ENCODE measurements around the gene UBE2N.

The UBE2N gene

GRCh38 chr12:93453633-93454032 is 11.9 kb upstream of the UBE2N start:
- Histone ChIP-seq H3K4me3 (ENCODE audit: insufficient read depth, low read length, poor library complexity, severe bottlenecking) (no peak overlapping the region), H3K9me2 (replicated peaks; ENCODE audit: insufficient read depth, low read length) (no peaks in the 10 kb centered on the region), H4K20me1 (ENCODE audit: low read depth, low read length) (no peaks in the 10 kb centered on the region), H3K27me3 (ENCODE audit: low read length) (no peaks in the 10 kb centered on the region), H3K9me3 (ENCODE audit: insufficient read depth, low read length) (no peaks in the 10 kb centered on the region), H3K4me2 (ENCODE audit: low read depth, low read length, poor library complexity, severe bottlenecking) (no peak overlapping the region), H3K9ac (ENCODE audit: low read length) (no peak overlapping the region), H3K79me2 (ENCODE audit: insufficient read depth, low read length) (no peaks in the 10 kb centered on the region), H3K36me3 (ENCODE audit: low read length) (no peaks in the 10 kb centered on the region), H3K27ac (ENCODE audit: low read depth, low read length) (no peak overlapping the region), H3F3A (ENCODE audit: insufficient read depth) (no peaks in the 10 kb centered on the region), H2AFZ (ENCODE audit: low read depth, low read length, severe bottlenecking) (no peak overlapping the region)
- TF ChIP-seq, protein P1, sequence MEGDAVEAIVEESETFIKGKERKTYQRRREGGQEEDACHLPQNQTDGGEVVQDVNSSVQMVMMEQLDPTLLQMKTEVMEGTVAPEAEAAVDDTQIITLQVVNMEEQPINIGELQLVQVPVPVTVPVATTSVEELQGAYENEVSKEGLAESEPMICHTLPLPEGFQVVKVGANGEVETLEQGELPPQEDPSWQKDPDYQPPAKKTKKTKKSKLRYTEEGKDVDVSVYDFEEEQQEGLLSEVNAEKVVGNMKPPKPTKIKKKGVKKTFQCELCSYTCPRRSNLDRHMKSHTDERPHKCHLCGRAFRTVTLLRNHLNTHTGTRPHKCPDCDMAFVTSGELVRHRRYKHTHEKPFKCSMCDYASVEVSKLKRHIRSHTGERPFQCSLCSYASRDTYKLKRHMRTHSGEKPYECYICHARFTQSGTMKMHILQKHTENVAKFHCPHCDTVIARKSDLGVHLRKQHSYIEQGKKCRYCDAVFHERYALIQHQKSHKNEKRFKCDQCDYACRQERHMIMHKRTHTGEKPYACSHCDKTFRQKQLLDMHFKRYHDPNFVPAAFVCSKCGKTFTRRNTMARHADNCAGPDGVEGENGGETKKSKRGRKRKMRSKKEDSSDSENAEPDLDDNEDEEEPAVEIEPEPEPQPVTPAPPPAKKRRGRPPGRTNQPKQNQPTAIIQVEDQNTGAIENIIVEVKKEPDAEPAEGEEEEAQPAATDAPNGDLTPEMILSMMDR (IDR thresholded peaks at IDR 0.05; ENCODE audit: insufficient read depth, low read length, poor library complexity, severe bottlenecking) = no peak
- TF ChIP-seq EZH2phosphoT487 (conservative IDR thresholded peaks at IDR 0.05; ENCODE audit: low read length) = no peak

GRCh38 chr12:93451423-93452158 is 9.8 kb upstream of the UBE2N start:
- Histone ChIP-seq H3K4me2 (ENCODE audit: low read depth, low read length, poor library complexity, severe bottlenecking) (no peak overlapping the region), H2AFZ (ENCODE audit: low read depth, low read length, severe bottlenecking) (no peak overlapping the region), H3K9me3 (ENCODE audit: insufficient read depth, low read length) (no peaks in the 10 kb centered on the region)

GRCh38 chr12:93449277-93449676 is 7.5 kb upstream of the UBE2N start:
- H3K27me3 ChIP-seq (ENCODE audit: low read length) = no peaks in the 10 kb centered on the region
- H3K4me2 ChIP-seq (ENCODE audit: low read depth, low read length, poor library complexity, severe bottlenecking) = no peak overlapping the region
- no peak overlapping the region for H2AFZ ChIP-seq (ENCODE audit: low read depth, low read length, severe bottlenecking)
- H3K4me3 ChIP-seq (ENCODE audit: insufficient read depth, low read length, poor library complexity, severe bottlenecking) = no peak overlapping the region
- no peak overlapping the region for H3K27ac ChIP-seq (ENCODE audit: low read depth, low read length)
- TF ChIP-seq, protein P1 (IDR thresholded peaks at IDR 0.05; ENCODE audit: insufficient read depth, low read length, poor library complexity, severe bottlenecking) = no peak
- TF ChIP-seq EZH2phosphoT487 (conservative IDR thresholded peaks at IDR 0.05; ENCODE audit: low read length) = no peak
- H3K9me3 ChIP-seq (ENCODE audit: insufficient read depth, low read length) = no peaks in the 10 kb centered on the region
- H3K9ac ChIP-seq (ENCODE audit: low read length) = no peak overlapping the region
- no peaks in the 10 kb centered on the region for H3K79me2 ChIP-seq (ENCODE audit: insufficient read depth, low read length)
- H3K36me3 ChIP-seq (ENCODE audit: low read length) = no peaks in the 10 kb centered on the region
- no peaks in the 10 kb centered on the region for H4K20me1 ChIP-seq (ENCODE audit: low read depth, low read length)
- no peaks in the 10 kb centered on the region for H3F3A ChIP-seq (ENCODE audit: insufficient read depth)
- no peaks in the 10 kb centered on the region for H3K9me2 ChIP-seq (replicated peaks; ENCODE audit: insufficient read depth, low read length)

More at GRCh38 chr12:93451423-93452158, 9.8 kb upstream of the UBE2N start:
- Histone ChIP-seq H3K79me2 (ENCODE audit: insufficient read depth, low read length) (no peaks in the 10 kb centered on the region), H3K9me2 (replicated peaks; ENCODE audit: insufficient read depth, low read length) (no peaks in the 10 kb centered on the region), H3K9ac (ENCODE audit: low read length) (no peak overlapping the region), H3K36me3 (ENCODE audit: low read length) (no peaks in the 10 kb centered on the region), H3K27ac (ENCODE audit: low read depth, low read length) (no peak overlapping the region), H3K27me3 (ENCODE audit: low read length) (no peaks in the 10 kb centered on the region), H3F3A (ENCODE audit: insufficient read depth) (no peaks in the 10 kb centered on the region), H3K4me3 (ENCODE audit: insufficient read depth, low read length, poor library complexity, severe bottlenecking) (no peak overlapping the region), H4K20me1 (ENCODE audit: low read depth, low read length) (no peaks in the 10 kb centered on the region)
- no peak for TF ChIP-seq EZH2phosphoT487 (conservative IDR thresholded peaks at IDR 0.05; ENCODE audit: low read length)

DNA sequence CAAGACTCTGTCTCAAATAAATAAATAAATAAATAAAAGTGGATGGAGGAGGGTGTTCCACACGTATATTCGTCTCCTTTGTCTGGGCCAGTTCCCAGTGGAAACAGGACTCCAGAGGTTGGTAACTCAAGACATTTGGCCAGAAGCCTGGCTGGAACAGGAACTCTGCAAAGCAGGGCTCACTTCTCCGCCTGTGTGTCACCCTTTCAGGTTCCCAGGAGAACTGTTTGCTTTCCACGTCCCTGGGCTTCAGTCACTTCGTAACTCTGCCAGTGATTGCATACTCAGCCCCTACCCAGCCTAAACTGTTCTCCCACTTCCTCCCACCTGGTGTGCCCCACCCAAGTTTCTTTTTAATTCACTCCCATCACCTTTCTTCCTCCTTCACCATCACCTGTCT is 7.0 kb upstream of the UBE2N start:
- H3K27ac ChIP-seq (ENCODE audit: low read depth, low read length) = no peak overlapping the region
- H4K20me1 ChIP-seq (ENCODE audit: low read depth, low read length) = no peaks in the 10 kb centered on the region
- no peak overlapping the region for H3K9ac ChIP-seq (ENCODE audit: low read length)
- TF ChIP-seq, protein P1 (IDR thresholded peaks at IDR 0.05; ENCODE audit: insufficient read depth, low read length, poor library complexity, severe bottlenecking) = no peak
- TF ChIP-seq EZH2phosphoT487 (conservative IDR thresholded peaks at IDR 0.05; ENCODE audit: low read length) = no peak
- H3K36me3 ChIP-seq (ENCODE audit: low read length) = no peaks in the 10 kb centered on the region
- no peaks in the 10 kb centered on the region for H3K27me3 ChIP-seq (ENCODE audit: low read length)
- H2AFZ ChIP-seq (ENCODE audit: low read depth, low read length, severe bottlenecking) = no peak overlapping the region
- no peaks in the 10 kb centered on the region for H3K9me2 ChIP-seq (replicated peaks; ENCODE audit: insufficient read depth, low read length)
- H3F3A ChIP-seq (ENCODE audit: insufficient read depth) = no peaks in the 10 kb centered on the region
- H3K4me3 ChIP-seq (ENCODE audit: insufficient read depth, low read length, poor library complexity, severe bottlenecking) = no peak overlapping the region
- H3K4me2 ChIP-seq (ENCODE audit: low read depth, low read length, poor library complexity, severe bottlenecking) = no peak overlapping the region
- H3K9me3 ChIP-seq (ENCODE audit: insufficient read depth, low read length) = no peaks in the 10 kb centered on the region
- no peaks in the 10 kb centered on the region for H3K79me2 ChIP-seq (ENCODE audit: insufficient read depth, low read length)
